Common myeloid progenitor, CD34-positive (primary cell): ENCODE measurements around the gene GALNT15.

Experiments
- CTCF ChIA-PET: fragments of 350-600 bp; sonication (Branson Sonifier 250); formaldehyde crosslinking; loops from one replicate; lab custom pipeline; 2021; ENCODE audit warnings: antibody characterized with exemption; lab: Charles Lee
- POLR2A ChIA-PET: fragments of 350-600 bp; sonication (Branson Sonifier 250); formaldehyde crosslinking; loops from one replicate; lab custom pipeline; 2021; ENCODE audit warnings: antibody characterized with exemption; lab: Charles Lee
- DNase-seq, 3 donors: peaks; one replicate each; pipeline versions ENCODE4 v3.0.0 to v3.0.0-alpha.2; 2013
- H3K27ac ChIP-seq, 2 experiments: 1 replicate in 1 of 2; 2 replicates in 1 of 2; pipeline ENCODE4 v1.7.0; 2013; ENCODE audit warnings: inconsistent platforms in 2 of 2, low read length in 2 of 2, mild to moderate bottlenecking in 2 of 2, low read depth in 1 of 2, moderate library complexity in 1 of 2; ENCODE audit not compliant: severe bottlenecking in 2 of 2, insufficient read depth in 1 of 2, poor library complexity in 1 of 2
- H3K27me3 ChIP-seq, 5 experiments: replicated peaks in 2 of 5; 1 replicate in 3 of 5; 2 replicates in 2 of 5; pipeline versions ENCODE4 v1.6.1 to v1.7.0; 2013; ENCODE audit warnings: low read length in 4 of 5, mild to moderate bottlenecking in 2 of 5, moderate library complexity in 2 of 5, inconsistent platforms in 1 of 5; ENCODE audit not compliant: insufficient read depth in 5 of 5, control insufficient read depth in 4 of 5
- H3K36me3 ChIP-seq, 4 experiments: 1 replicate in 2 of 4; 2 replicates in 2 of 4; pipeline versions ENCODE4 v1.6.1 to v1.7.0; 2013; ENCODE audit warnings: low read length in 3 of 4, control low read depth in 1 of 4, mild to moderate bottlenecking in 1 of 4; ENCODE audit not compliant: control insufficient read depth in 4 of 4, insufficient read depth in 4 of 4
- H3K4me1 ChIP-seq, 4 experiments: 1 replicate in 3 of 4; 2 replicates in 1 of 4; pipeline versions ENCODE4 v1.6.1 to v1.7.1; 2013; ENCODE audit warnings: low read length in 3 of 4, mild to moderate bottlenecking in 3 of 4, control low read depth in 1 of 4, inconsistent platforms in 1 of 4, moderate library complexity in 1 of 4; ENCODE audit not compliant: control insufficient read depth in 4 of 4, insufficient read depth in 4 of 4; ENCODE audit errors: control extremely low read depth in 1 of 4
- H3K4me3 ChIP-seq, 7 experiments: 1 replicate in 4 of 7; 2 replicates in 3 of 7; pipeline versions ENCODE4 v1.5.1 to v1.7.0; 2013; ENCODE audit warnings: mild to moderate bottlenecking in 7 of 7, low read length in 6 of 7, moderate library complexity in 6 of 7, inconsistent platforms in 2 of 7, low read depth in 2 of 7, control low read depth in 1 of 7; ENCODE audit not compliant: insufficient read depth in 4 of 7, control insufficient read depth in 1 of 7; ENCODE audit errors: extremely low read depth in 1 of 7
- H3K9me3 ChIP-seq, 5 experiments: 1 replicate in 4 of 5; 2 replicates in 1 of 5; pipeline versions ENCODE4 v1.6.1 to v1.7.1; 2013; ENCODE audit warnings: low read length in 4 of 5, mild to moderate bottlenecking in 2 of 5, inconsistent platforms in 1 of 5, low read depth in 1 of 5, moderate library complexity in 1 of 5; ENCODE audit not compliant: control insufficient read depth in 4 of 5, insufficient read depth in 2 of 5; ENCODE audit errors: control extremely low read depth in 1 of 5
- WGBS: methylation state at CpG from one replicate; pipeline ENCODE4 v1.1.5; 2013; ENCODE audit not compliant: insufficient coverage; 5-methylcytosine and 5-hydroxymethylcytosine counted together

GALNT15 gene

DNA sequence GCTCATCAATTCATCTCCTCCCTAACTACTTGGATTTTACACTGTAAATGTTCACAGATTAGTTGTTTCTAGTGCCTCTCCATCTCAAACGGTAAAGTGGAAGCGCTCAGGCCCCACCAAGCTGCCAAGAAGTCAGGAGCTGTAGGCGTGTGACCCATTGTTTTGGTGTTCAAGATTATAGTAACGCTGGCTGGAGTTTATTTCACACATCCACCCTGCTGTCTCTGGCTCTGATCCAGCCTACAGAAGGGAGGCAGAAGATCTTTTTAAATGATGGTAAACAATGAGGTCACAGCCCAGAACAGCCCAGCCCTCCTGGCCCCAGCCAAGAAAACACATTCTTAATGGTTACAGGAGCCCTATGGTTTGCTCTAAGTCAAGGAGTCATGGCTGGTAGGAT lies 25.7 kb upstream of the GALNT15 start:
- H3K4me3 ChIP-seq, result no peak overlapping the region
- peaks cover 2 to 27% (median 4%) of the 10 kb centered on the region in 5 experiments for H3K9me3 ChIP-seq
- ChIA-PET CTCF (interaction anchor here (1.1 kb wide), 1 partner anchor 101 kb away, joined by 3 read pairs; no protein-coding TSS in a partner anchor), POLR2A (no interaction called here)
- WGBS, result 100% methylated on average over 2 of the region's 4 CpGs
- no peaks in the 10 kb centered on the region for H3K36me3 ChIP-seq
- H3K27me3 ChIP-seq, result no peaks in the 10 kb centered on the region
- no peak overlapping the region for H3K27ac ChIP-seq
- H3K4me1 ChIP-seq, result peaks cover 0 to 17% (median 7%) of the 10 kb centered on the region in 4 experiments
- DNase-seq, result no peak

DNA sequence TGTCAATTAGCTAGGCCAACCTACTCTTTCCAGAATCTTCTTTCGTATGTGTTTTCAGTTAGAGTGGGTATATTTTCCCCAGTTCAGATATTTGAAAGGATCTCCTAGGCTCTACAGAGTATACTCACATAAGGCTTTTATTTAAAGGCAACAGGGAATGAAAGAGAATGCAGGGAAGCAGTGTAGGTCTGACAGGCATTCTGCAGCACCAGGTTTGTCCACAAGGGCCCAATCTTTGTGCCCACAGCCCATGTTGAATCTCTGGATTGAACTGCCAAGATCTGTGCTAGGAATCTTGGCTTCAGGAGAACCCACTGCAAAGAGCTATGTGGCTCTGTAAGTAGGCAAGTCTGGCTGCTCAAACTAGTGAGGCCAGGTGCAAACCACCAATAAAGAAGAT lies 24.2 kb upstream of the GALNT15 start:
- POLR2A ChIA-PET, result no interaction called here
- Histone ChIP-seq H3K9me3 (peaks cover 2 to 26% (median 4%) of the 10 kb centered on the region in 5 experiments), H3K36me3 (no peaks in the 10 kb centered on the region), H3K27ac (no peak overlapping the region), H3K27me3 (no peaks in the 10 kb centered on the region), H3K4me1 (peaks cover 0 to 17% (median 7%) of the 10 kb centered on the region in 4 experiments), H3K4me3 (no peak overlapping the region)
- CTCF ChIA-PET, result interaction anchor here (0.7 kb wide), 1 partner anchor 24 kb away, joined by 3 read pairs; the partner anchor contains the start of gene GALNT15
- no CpG with 5 or more reads among the region's 1 CpG for WGBS
- DNase-seq, result no peak

DNA sequence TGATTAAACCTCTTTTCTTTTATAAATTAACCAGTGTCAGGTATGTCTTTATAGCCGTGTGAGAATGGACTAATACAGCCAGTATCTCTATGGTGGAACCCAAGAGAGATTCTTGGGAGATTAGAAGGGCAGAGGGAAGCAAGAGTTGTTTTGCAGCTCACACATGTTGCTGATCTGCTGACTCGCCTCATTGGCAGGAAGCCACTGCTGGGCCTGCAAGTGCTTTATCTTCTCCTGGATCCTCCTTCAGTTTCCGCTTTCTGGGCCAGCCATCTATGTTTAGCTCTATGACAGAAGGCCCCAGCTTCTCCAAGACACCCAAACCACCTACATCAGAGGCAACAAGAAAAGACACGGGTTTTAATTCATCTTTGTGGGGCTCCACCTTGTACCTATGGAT lies 23.4 kb upstream of the GALNT15 start:
- peak; percentile 68 to 97 (median 96) for DNase-seq
- ChIA-PET CTCF (interaction anchor here (1.9 kb wide), 1 partner anchor 27 kb away, joined by 6 read pairs; no protein-coding TSS in a partner anchor), POLR2A (no interaction called here)
- WGBS, result 3% methylated on average over 3 of the region's 4 CpGs
- H3K4me1 ChIP-seq, result peaks cover 0 to 17% (median 7%) of the 10 kb centered on the region in 4 experiments
- H3K36me3 ChIP-seq, result no peaks in the 10 kb centered on the region
- no peaks in the 10 kb centered on the region for H3K27me3 ChIP-seq
- peaks cover 2 to 26% (median 3%) of the 10 kb centered on the region in 5 experiments for H3K9me3 ChIP-seq
- no peak overlapping the region for H3K4me3 ChIP-seq
- H3K27ac ChIP-seq, result peak overlapping the region in 1 of 2 experiments; percentile 4

DNA sequence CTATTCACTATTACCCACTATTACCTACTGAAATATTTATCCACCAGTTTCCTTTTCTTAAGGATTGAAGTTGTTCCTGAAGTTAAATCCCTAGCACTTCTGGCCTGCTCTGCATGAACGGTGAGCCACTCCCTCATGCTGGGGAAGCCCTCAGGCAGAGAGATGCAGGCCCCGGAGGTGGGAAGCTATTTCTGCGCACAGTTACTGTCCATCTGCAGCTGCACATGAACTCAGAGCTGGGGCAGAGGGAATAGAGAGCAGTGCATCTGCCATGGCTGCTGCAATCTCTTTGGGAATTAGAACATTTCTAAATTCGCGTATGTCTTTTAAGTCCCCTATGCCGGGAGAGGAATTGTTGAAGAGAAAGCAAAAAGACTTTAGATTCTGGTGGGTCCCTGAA lies 6.3 kb upstream of the GALNT15 start:
- ChIA-PET POLR2A (no interaction called here), CTCF (interaction anchor here (1.0 kb wide), 1 partner anchor 10 kb away, joined by 3 read pairs; no protein-coding TSS in a partner anchor)
- Histone ChIP-seq H3K9me3 (peaks cover 0 to 7% (median 3%) of the 10 kb centered on the region in 5 experiments), H3K4me1 (no peaks in the 10 kb centered on the region), H3K4me3 (no peak overlapping the region), H3K27me3 (peaks cover 0 to 2% (median 0%) of the 10 kb centered on the region in 5 experiments), H3K36me3 (no peaks in the 10 kb centered on the region), H3K27ac (no peak overlapping the region)
- no peak for DNase-seq
- WGBS, result 96% methylated on average over 6 of the region's 6 CpGs

- Histone ChIP-seq H3K27ac (no peak overlapping the region), H3K9me3 (peaks cover 0 to 7% (median 1%) of the 10 kb centered on the region in 5 experiments), H3K36me3 (no peaks in the 10 kb centered on the region), H3K4me1 (no peaks in the 10 kb centered on the region), H3K4me3 (no peak overlapping the region), H3K27me3 (peaks cover 0 to 2% (median 0%) of the 10 kb centered on the region in 5 experiments)
- DNase-seq, result no peak
- ChIA-PET POLR2A (no interaction called here), CTCF (interaction anchor here (0.9 kb wide), 1 partner anchor 122 kb away, joined by 3 read pairs; no protein-coding TSS in a partner anchor)
- 88% methylated on average over 2 of the region's 2 CpGs for WGBS
Observed at GRCh38 chr3:16171009-16171408, 3.5 kb upstream of the GALNT15 start.

- H3K27me3 ChIP-seq, result peaks cover 0 to 2% (median 0%) of the 10 kb centered on the region in 5 experiments
- peaks cover 0 to 7% (median 1%) of the 10 kb centered on the region in 5 experiments for H3K9me3 ChIP-seq
- WGBS, result 88% methylated on average over 1 of the region's 1 CpG
- no peaks in the 10 kb centered on the region for H3K4me1 ChIP-seq
- H3K4me3 ChIP-seq, result no peak overlapping the region
- H3K36me3 ChIP-seq, result no peaks in the 10 kb centered on the region
- ChIA-PET POLR2A (no interaction called here), CTCF (interaction anchor here (1.6 kb wide), 1 partner anchor 125 kb away, joined by 5 read pairs; no protein-coding TSS in a partner anchor)
- no peak for DNase-seq
- H3K27ac ChIP-seq, result no peak overlapping the region
Observed at GRCh38 chr3:16171825-16172224, 2.7 kb upstream of the GALNT15 start.

DNA sequence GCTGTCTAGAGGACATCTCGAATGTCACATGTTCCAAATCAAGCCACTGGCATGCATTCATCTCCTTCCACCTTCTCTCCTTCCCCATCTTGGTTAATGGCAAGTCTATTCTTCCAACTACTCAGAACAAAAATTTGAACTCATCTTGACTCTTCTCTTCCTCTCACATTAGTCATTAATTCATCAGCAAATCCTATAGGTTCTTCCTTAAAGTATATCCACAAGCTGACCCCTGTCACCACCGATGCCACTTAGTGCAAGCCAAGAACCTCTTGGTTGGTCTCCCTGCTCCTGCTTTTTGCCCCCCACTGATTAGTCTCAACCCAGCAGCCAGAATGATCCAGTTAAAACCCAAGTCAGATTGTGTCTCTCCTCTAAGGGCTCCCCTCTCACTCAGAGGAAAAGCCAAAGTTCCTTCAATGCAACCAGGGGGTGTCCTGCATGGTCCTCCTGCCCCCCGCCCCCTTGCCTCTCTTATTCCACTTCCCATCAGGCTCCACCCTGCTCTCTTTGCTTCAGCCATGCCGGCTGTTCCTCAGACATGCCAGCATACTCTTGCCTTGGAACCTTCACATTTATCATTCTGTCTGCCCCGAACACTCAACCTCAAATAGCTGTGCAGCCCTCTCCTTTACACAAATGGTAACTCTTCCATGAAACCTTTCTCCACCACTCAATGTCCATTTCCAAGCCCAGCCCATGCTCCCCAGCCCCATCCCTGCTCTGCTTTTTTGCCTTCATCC lies 1.0 kb upstream of the GALNT15 start:
- H3K36me3 ChIP-seq, result no peaks in the 10 kb centered on the region
- H3K4me1 ChIP-seq, result peaks cover 0 to 4% (median 3%) of the 10 kb centered on the region in 4 experiments
- ChIA-PET POLR2A (interaction anchor here (1.1 kb wide), 1 partner anchor 137 kb away, joined by 5 read pairs; no protein-coding TSS in a partner anchor), CTCF (interaction anchor here (1.2 to 3.5 kb wide), 6 partner anchors 23 to 357 kb away, joined by 3 to 11 read pairs (median 3); no protein-coding TSS in a partner anchor)
- peaks cover 0 to 7% (median 1%) of the 10 kb centered on the region in 5 experiments for H3K9me3 ChIP-seq
- H3K4me3 ChIP-seq, result no peak overlapping the region
- DNase-seq, result no peak
- 85% methylated on average over 5 of the region's 5 CpGs for WGBS
- no peak overlapping the region for H3K27ac ChIP-seq
- peaks cover 0 to 2% (median 0%) of the 10 kb centered on the region in 5 experiments for H3K27me3 ChIP-seq
